NB4 (cell line): Measurements from ENCODE around the gene CDCP2.

ENCODE experiments used
- CTCF ChIP-seq: IDR thresholded peaks from one replicate; pipeline ENCODE4 v1.5.1; 2012; ENCODE audit warnings: low read depth, low read length
- POLR2A ChIP-seq: IDR thresholded peaks from 2 replicates; pipeline ENCODE4 v1.6.1; 2011; ENCODE audit warnings: mild to moderate bottlenecking; ENCODE audit not compliant: insufficient read length; ENCODE audit errors: extremely low read depth

DNA sequence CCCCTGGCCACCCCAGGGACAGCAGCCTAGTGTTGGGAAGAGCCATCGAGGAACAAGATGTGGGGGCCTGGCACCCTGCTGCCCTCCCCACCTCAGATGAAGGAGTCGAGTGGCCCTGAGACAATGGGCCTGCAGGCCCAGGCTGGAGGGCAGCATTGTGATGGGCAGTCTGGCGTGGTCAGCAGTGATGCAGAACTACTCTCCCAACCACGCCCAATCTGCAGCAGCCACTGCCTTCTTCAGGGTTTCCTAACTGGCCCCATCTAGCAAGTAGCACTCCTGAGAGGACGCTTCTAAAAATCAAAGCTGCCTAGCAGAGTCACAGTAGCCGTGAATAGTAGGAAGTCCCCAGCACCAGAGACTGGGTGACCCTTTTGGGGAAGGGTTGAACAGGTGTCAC lies 18.5 kb downstream of the CDCP2 start:
- TF ChIP-seq CTCF: no peak
- no peak for TF ChIP-seq POLR2A
